Large intestine (tissue), 3 donors: ENCODE results near the gene ARFRP1. TPM values are rescaled to one million over a fixed set of nuclear protein-coding genes. Genes with fewer than 3 reads are reported as not detected.
A peak's percentile ranks its signal among the peaks of the same experiment; 100 is the strongest.

ENCODE experiments used
- DNase-seq, 2 donors: peaks; one replicate each; pipeline versions ENCODE4 v3.0.0 to v3.0.0-alpha.2; 2013
- H3K27ac ChIP-seq: one replicate; pipeline ENCODE4 v1.5.1; 2013; ENCODE audit warnings: low read length
- H3K27me3 ChIP-seq: 2 replicates; pipeline ENCODE4 v1.6.1; 2013; ENCODE audit warnings: low read length; ENCODE audit not compliant: control insufficient read depth, insufficient read depth
- H3K36me3 ChIP-seq: 2 replicates; pipeline ENCODE4 v1.6.1; 2013; ENCODE audit warnings: low read length; ENCODE audit not compliant: control insufficient read depth, insufficient read depth
- H3K4me1 ChIP-seq: one replicate; pipeline ENCODE4 v1.6.1; 2013; ENCODE audit warnings: low read length; ENCODE audit not compliant: control insufficient read depth, insufficient read depth
- H3K4me3 ChIP-seq: one replicate; pipeline ENCODE4 v1.5.1; 2013; ENCODE audit warnings: low read length
- H3K9me3 ChIP-seq: one replicate; pipeline ENCODE4 v1.6.1; 2013; ENCODE audit warnings: mild to moderate bottlenecking, low read depth, low read length, moderate library complexity; ENCODE audit not compliant: control insufficient read depth
- WGBS: methylation state at CpG from one replicate; pipeline ENCODE4 v1.1.5; 2013; ENCODE audit warnings: low lambda C conversion rate; ENCODE audit not compliant: insufficient coverage; 5-methylcytosine and 5-hydroxymethylcytosine counted together
- polyA plus RNA-seq: library from polyadenylated mRNA; unstranded; fragments of 120-200 nt; gene quantifications from one replicate; pipeline ENCODE4 v1.2.1, GENCODE V29; 2013

ARFRP1 gene
- polyA plus RNA-seq, 1 donor: 22.2 TPM

DNA sequence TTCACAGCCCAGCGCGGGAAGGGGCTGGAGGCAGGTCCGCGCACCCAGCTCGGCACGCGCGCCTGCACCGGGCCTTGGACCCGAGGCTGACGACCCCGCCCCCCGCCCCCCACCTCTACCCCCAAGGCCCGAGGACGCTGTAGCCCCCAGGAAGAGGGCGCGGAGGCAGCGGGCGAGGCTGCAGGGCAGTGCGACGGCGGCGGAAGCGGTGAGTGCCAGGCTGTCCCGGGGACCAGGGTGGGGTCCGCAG is 29.8 kb upstream of the ARFRP1 start:
- Histone ChIP-seq H3K4me1 (peaks cover 25% of the 10 kb centered on the region), H3K4me3 (no peak overlapping the region), H3K9me3 (no peaks in the 10 kb centered on the region), H3K27ac (no peak overlapping the region), H3K27me3 (no peaks in the 10 kb centered on the region), H3K36me3 (peaks cover 48% of the 10 kb centered on the region)
- no peak for DNase-seq
- WGBS: no CpG with 5 or more reads among the region's 26 CpGs

DNA sequence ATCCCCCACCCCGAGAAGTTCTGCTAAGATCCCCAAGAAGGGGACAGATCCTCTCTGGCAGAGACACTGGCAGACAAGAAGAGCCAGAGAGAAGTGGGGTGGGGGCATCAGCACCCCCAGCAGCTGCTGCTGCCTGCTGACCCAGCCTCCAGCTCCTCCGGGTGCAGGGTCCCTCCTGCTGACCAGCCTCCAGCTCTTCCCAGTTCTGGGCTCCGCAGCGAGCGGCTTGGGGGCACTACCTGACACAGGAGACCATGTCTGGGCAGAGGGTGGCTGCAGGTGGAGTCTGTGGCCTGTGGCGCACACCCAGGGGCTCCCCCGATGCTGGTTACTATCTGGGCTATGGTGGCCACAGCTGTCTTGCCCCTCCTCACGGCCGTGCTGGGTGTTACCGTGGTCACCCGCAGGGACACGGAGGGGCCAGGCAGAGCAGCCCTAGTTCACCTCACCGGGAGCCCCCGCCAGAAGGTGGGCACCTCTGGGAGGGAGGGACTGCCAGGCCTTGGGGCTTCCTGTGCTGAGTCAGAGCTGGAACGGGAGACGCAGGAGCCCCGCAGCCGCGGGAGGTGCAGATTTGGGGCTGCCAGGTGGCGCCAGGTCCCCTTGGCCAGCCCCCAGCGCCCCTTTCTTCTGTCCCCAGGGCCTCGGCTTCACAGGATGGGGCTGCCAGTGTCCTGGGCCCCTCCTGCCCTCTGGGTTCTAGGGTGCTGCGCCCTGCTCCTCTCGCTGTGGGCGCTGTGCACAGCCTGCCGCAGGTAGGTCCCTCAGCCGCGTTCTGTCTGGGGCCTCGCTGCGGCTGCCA is 29.3 kb upstream of the ARFRP1 start:
- DNase-seq: peak in 1 of 2 donors; percentile 22
- no peak overlapping the region for H3K27ac ChIP-seq
- no peaks in the 10 kb centered on the region for H3K9me3 ChIP-seq
- H3K36me3 ChIP-seq: peaks cover 43% of the 10 kb centered on the region
- H3K27me3 ChIP-seq: no peaks in the 10 kb centered on the region
- no CpG with 5 or more reads among the region's 30 CpGs for WGBS
- no peak overlapping the region for H3K4me3 ChIP-seq
- peaks cover 25% of the 10 kb centered on the region for H3K4me1 ChIP-seq

DNA sequence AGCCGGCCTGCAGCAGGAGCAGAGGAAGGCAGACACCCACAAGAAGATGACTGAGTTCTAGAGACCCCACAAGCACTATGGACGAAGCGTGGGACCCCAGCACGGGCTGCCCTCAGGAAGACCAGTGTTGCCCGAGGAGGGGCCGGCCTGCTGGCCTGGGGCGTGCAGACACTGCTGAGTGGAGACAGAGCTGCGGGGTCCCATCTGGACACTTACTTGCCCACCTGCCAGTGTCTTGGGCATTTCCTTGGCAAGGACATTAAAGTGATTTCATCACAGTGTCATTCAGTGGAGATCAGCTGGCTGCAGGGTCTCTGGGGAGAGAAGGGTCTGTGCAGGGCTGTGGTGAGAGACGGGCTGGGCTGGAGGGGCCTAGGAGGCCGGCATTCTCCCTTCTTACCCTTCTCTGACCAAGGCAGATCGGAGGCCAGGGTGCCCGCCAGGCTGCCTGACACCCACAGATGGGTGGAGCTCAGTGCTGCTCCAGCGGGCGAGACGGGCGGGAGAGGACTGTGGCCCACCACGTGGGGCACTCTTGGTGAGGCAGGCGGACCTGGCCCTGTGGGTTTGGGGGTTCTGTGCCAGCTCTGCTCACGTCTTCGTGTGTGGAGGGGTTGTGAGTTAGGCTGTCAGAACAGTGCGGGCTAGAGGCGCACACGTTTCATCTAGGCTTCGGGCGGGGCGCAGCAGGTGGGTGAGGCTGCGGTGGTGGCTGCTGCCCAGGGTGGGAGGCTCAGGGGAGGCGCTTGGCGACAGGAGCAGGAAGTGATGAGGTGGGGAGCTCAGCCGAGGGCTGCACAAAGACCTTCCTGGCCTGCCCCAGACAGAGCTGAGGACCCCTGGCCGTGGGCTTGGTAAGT is 28.3 kb upstream of the ARFRP1 start, which contains the start of gene LIME1:
TSS of gene LIME1 (plus strand) at position 806 of the 860 bp plus-strand sequence. CDS start 886 bp downstream, outside the sequence.
- Histone ChIP-seq H3K4me1 (peaks cover 16% of the 10 kb centered on the region), H3K27me3 (no peaks in the 10 kb centered on the region), H3K36me3 (peaks cover 35% of the 10 kb centered on the region), H3K9me3 (no peaks in the 10 kb centered on the region), H3K4me3 (no peak within 1 kb of the TSS), H3K27ac (no peak within 1 kb of the TSS)
- WGBS: no CpG with 5 or more reads among the region's 31 CpGs
- no peak for DNase-seq

DNA sequence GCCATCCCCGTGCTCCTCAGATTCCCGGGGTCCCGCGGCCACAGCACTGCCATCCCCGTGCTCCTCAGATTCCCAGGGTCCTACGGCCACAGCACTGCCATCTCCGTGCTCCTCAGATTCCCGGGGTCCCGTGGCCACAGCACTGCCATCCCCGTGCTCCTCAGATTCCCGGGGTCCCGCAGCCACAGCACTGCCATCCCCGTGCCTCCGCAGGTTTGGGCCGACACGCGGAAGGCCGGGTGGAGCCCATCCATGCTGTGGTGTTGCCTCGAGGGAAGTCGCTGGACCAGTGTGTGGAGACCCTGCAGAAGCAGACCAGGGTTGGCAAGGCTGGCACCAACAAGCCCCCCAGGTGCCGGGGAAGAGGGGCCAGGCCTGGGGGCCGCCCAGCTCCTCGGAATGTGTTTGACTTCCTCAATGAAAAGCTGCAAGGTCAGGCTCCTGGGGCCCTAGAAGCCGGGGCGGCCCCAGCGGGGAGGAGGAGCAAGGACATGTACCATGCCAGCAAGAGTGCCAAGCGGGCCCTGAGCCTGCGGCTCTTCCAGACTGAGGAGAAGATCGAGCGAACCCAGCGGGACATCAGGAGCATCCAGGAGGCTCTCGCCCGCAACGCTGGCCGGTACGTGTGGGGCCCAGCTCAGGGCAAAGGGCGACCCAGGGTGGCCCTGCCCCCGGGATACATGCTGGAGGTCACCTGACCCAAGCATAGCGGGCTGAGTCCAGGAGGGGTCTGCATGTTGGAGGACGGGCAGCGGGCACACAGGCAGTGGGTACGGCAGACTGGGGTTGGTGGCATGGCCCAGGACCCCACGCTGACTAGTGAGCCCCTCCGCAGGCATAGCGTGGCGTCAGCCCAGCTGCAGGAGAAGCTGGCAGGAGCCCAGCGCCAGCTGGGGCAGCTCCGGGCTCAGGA is 27.4 kb upstream of the ARFRP1 start:
- no CpG with 5 or more reads among the region's 48 CpGs for WGBS
- H3K27me3 ChIP-seq: no peaks in the 10 kb centered on the region
- no peak overlapping the region for H3K27ac ChIP-seq
- no peak for DNase-seq
- H3K4me1 ChIP-seq: peaks cover 14% of the 10 kb centered on the region
- peaks cover 37% of the 10 kb centered on the region for H3K36me3 ChIP-seq
- H3K9me3 ChIP-seq: no peaks in the 10 kb centered on the region
- no peak overlapping the region for H3K4me3 ChIP-seq

DNA sequence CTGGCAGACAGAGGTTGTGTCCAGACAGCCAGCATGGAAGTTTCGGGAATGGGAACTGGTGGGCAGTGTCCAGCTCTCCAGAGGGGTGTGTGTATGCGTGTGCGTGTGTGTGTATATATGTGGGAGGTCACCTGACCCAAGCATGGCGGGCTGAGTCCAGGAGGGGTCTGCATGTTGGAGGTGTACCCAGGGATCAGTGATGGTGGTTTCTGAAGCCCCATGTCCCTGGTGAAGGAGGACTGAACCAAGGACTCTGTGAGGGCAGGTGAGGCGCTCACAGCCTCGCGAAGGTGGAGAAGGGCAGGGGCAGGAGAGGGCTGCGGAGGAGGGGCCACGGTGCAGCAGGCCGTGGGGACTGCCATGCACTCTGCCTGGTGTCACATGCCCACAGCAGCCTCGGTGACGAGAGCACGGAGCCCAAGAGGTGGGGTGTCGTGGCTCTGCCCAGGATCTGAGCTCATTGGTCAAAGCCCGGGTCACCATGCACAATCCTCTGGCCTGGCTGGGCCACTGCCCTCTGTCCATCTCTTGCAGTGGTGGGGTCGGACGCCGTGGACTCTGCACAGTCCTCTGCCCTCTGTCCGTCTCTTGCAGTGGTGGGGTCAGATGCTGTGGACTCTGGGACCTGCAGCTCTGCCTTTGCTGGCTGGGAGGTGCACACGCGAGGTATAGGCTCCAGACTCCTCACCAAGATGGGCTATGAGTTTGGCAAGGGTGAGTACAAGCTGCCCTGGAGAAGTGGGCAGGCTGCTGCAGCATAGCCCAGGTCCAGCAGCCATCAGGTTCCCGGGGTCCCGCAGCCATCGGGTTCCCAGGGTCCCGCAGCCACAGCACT is 26.6 kb upstream of the ARFRP1 start:
- no CpG with 5 or more reads among the region's 25 CpGs for WGBS
- H3K36me3 ChIP-seq: peaks cover 37% of the 10 kb centered on the region
- no peak overlapping the region for H3K4me3 ChIP-seq
- H3K27me3 ChIP-seq: no peaks in the 10 kb centered on the region
- peaks cover 14% of the 10 kb centered on the region for H3K4me1 ChIP-seq
- DNase-seq: no peak
- H3K27ac ChIP-seq: no peak overlapping the region
- no peaks in the 10 kb centered on the region for H3K9me3 ChIP-seq

DNA sequence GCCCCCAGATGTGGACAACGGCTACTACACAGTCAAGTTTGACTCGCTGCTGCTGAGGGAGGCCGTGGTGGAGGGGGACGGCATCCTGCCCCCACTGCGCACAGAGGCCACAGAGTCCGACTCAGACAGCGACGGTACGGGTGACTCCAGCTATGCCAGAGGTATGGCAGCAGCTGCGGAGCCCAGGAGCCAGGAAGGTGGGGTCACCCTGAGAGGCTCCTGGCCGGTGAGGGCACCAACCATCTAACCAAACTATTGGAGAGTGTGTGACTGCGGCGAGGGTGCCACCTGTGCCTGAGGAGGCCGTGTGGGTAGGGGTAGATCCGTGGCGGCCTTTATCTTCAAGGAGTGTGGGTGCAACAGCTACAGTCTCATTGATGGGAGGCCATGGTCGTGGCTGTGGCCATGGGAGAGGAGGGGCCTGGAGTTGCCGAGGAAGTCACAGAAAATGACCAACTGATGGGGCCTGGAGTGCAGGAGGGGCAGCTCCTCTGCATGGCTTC is 25.9 kb upstream of the ARFRP1 start:
- no peak overlapping the region for H3K27ac ChIP-seq
- no CpG with 5 or more reads among the region's 18 CpGs for WGBS
- no peaks in the 10 kb centered on the region for H3K9me3 ChIP-seq
- H3K36me3 ChIP-seq: peaks cover 37% of the 10 kb centered on the region
- no peak for DNase-seq
- peaks cover 13% of the 10 kb centered on the region for H3K4me1 ChIP-seq
- no peak overlapping the region for H3K4me3 ChIP-seq
- no peaks in the 10 kb centered on the region for H3K27me3 ChIP-seq

DNA sequence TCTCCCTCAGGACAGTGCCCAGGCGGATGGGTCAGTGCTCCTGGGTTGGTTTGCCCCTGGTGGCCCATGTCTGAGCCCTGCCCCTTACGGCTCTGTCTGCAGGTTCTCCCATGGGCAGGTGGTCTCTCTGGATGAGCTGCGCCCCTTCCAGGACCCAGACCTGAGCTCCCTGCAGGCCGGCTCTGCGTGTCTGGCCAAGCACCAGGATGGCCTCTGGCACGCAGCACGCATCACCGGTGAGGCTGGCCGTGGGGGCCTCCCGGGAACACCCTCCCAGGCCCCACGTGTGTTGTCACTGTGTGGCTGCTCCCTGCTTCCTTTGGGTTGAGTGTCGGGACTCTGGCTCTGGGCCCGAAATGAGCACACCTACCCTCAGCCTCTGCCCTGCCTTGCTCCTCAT is 25.3 kb upstream of the ARFRP1 start:
- no peak for DNase-seq
- H3K4me3 ChIP-seq: no peak overlapping the region
- no CpG with 5 or more reads among the region's 13 CpGs for WGBS
- H3K9me3 ChIP-seq: no peaks in the 10 kb centered on the region
- H3K36me3 ChIP-seq: peaks cover 37% of the 10 kb centered on the region
- no peak overlapping the region for H3K27ac ChIP-seq
- H3K4me1 ChIP-seq: peaks cover 13% of the 10 kb centered on the region
- H3K27me3 ChIP-seq: no peaks in the 10 kb centered on the region

DNA sequence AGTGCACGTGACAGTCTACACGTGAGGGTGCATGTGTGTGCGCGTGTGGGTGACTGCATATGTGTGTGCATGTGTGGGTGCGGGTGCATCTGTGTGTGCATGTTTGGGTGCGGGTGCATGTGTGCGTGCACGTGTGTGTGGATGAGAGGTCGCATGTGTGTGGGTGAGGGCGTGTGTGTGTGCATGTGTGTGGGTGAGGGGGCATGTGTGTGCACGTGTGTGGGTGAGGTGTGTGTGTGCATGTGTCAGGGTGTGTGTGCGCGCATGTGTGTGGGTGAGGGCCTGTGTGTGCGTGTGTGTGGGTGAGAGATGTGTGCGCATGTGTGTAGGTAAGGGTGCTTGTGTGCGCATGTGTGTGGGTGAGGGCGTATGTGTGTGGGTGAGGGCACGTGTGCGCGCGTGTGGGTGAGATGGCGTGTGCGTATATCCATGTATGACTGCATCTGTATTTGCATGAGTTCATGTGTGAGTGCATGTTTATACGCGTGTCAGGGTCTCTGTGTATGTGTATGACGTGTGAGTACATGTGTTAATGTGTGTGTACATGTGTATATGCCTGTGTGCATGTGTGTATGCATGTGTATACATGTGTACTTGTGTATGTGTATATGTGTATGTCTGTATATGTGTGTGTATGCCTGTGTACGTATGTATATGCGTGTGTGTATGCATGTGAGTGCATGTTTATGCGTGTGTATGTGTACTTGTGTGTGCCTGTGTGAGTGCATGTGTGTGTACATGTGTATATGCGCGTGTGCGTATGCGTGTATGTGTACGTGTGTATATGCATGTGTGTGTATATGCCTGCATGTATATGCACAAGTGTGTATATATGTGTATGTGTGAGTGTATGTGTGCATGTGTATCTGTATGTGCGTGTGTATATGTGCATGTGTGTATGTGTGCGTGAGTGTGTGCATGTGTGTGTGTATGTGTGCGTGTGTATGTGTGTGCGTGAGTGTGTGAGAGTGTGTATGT is 24.6 kb upstream of the ARFRP1 start:
- no peaks in the 10 kb centered on the region for H3K27me3 ChIP-seq
- no peak for DNase-seq
- H3K36me3 ChIP-seq: peaks cover 37% of the 10 kb centered on the region
- no peak overlapping the region for H3K27ac ChIP-seq
- WGBS: 100% methylated on average over 2 of the region's 38 CpGs
- H3K9me3 ChIP-seq: no peaks in the 10 kb centered on the region
- H3K4me3 ChIP-seq: no peak overlapping the region
- peaks cover 12% of the 10 kb centered on the region for H3K4me1 ChIP-seq

DNA sequence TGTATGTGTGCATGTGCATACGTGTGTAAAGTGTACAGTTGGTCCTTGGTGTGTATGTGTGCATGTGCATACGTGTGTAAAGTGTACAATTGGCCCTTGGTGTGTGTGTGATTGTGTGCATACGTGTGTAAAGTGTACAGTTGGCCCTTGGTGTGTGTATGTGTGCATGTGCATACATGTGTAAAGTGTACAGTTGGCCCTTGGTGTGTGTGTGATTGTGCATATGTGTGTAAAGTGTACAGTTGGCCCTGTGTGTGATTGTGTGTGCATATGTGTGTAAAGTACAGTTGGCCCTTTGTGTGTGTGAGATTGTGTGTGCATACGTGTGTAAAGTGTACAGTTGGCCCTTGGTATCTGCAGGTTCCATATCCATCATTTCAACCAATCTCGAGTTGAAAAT is 23.6 kb upstream of the ARFRP1 start:
- no peak for DNase-seq
- no peak overlapping the region for H3K27ac ChIP-seq
- H3K9me3 ChIP-seq: no peaks in the 10 kb centered on the region
- H3K4me3 ChIP-seq: no peak overlapping the region
- H3K36me3 ChIP-seq: peaks cover 36% of the 10 kb centered on the region
- no peaks in the 10 kb centered on the region for H3K27me3 ChIP-seq
- peaks cover 13% of the 10 kb centered on the region for H3K4me1 ChIP-seq
- no CpG with 5 or more reads among the region's 5 CpGs for WGBS
